SKM-1 treated with dmso at 0.1 percent for 144 hours (cell line): ENCODE results near the gene CCDC86.

Experiments used
- DNase-seq: peaks from one replicate; lab custom pipeline; 2025; ENCODE audit not compliant: unreplicated experiment; lab: John Stamatoyannopoulos, UW

The CCDC86 gene

GRCh38 chr11:60852117-60852981, 10.4 kb downstream of the CCDC86 start:
- no peak for DNase-seq

DNA sequence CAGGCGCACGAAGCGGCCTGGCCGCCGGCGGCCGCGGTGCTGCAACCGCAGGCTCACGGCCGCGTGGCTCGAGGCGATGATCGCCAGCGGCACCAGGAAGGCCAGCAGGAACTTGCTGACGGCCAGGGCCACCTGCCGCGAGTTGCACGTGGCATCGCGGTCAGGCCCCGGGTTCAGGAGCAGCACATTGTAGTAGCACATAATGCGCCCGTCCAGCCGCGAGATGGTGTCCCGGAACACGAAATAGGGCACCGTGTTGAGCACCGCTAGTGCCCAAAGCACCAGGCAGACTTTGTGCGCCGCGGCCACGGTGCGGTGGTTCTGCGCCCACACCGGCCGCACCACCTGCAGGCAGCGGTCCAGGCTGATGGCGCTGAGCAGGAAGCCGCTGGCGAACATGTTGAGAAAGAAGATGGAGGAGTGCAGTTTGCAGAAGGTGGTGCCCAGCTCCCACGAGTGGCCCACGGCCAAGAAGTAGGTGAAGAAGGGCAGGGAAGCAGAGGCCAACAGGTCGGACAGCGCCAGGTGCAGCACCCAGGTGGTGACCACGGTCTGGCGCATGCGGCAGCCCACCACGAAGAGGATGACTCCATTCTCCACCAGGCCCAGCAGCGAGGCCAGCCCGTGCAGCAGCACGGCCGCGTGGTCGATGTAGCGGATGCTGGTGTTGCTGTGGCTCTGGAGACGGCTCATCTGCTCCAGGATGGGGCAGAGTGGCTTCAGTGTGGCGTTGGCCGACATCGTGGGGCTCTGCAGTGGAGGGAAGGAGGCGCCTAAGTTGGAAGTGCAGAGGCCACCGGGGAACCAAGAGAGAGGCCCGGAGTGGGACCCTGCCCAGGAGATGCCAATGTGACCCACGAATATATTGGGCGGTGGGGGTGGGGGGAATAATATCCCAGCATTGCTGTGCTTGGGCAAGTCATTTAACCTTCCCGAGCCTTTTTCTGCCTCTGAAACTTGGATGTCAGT, 11.4 kb downstream of the CCDC86 start:
- no peak for DNase-seq

GRCh38 chr11:60854140-60854846, 12.4 kb downstream of the CCDC86 start:
- no peak for DNase-seq

- DNase-seq = no peak
Measured at GRCh38 chr11:60854847-60855725, 13.2 kb downstream of the CCDC86 start.

GRCh38 chr11:60855726-60856633, 14.1 kb downstream of the CCDC86 start, which contains the start of gene PTGDR2:
TSS of gene PTGDR2 (minus strand) at chr11:60855950. CDS start at chr11:60853722, 2,228 bp downstream.
- peak; percentile 21 for DNase-seq

DNA sequence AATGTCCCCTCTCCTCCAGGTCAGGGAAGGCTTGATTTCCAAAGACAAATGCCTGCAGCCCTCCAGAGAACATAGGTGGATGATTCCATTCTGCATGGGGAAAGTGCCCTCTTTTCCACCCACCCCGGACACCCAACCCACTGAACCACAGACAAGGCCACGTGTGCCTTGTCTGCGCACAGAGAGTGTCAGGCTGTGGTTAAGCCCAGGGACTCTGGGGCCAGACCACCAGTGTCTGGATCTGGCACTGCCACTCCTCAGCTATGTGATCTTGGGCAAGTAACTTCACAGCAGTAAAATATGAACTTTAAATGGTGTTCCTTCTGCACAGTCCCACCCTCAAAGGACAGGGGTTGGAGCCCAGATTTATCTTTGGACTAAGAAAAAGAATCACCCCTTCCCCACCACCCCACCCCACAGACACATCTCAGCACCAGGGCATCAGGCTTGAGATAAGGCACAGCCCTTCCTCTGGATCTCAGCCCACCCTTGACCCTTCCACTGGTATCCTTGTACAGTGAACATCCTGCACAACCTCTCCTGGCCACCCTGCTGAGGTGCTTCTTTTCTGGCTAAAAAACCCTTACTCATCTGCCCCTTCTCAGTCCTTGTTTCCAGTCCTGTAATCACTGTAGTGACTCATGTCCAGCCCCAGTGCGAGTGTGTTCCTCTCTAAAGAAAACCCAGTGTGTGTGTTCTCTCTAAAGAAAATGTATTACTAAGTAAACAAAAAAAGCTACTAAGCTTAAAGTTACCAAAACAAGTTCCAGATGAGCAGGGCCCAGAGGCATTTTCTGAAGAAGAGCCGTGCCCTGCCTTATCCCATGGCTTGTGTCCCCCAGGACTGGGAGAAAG, 15.7 kb downstream of the CCDC86 start:
- no peak for DNase-seq

DNA sequence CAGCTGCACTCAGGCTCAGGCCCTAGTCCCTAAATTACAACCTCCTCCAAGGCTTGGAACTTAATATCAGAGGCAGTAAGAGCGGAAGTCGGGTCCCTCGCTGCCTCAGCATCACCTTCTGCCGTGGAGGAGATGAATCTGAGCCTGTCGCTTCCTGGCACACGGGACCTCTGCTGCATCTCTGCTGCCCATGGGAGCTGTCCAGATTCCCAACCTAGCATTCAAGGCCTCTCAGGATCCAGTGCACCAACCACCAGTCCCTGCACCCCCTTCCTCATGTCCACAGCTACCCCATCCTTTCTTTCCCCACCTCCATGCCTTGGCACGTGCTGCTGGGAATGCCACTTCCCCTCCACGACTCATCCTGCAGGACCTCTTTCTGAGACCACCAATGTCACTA, 16.3 kb downstream of the CCDC86 start:
- DNase-seq = no peak

DNA sequence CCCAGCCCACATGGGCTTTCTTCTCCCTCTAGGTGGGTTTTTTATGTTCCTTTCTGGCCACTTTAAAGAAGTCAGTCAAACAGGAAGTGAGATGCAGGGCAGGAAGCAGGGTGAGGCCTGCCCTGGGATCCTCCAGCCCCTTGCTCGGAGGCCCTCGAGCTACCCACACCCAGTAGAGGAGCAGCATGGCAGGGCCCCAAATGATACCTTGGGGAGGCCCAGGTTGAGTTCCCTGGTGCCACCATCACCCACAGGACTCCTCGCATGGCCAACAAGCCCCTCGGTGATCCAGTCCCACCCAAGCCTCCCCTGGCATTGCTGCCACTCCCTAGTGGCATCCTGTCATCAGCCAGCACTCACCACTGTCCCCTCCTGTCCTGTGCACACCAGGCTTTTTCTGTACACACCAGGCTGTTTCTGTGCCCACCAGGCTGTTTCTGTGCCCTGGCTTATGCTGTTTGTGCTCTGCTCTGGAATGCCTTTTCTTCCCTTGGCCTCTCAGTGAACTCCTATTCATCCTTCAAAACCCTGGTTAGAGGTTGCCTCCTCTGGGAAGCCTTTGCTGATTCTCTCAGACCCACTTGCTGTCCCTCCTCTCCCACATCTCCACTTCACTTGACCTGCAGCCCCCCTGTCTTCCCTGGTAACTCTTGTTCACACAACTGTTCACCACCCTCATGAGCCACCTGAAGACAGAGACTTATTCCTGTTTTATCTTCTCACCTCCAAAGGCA, 17.0 kb downstream of the CCDC86 start:
- DNase-seq = peak; percentile 24

DNA sequence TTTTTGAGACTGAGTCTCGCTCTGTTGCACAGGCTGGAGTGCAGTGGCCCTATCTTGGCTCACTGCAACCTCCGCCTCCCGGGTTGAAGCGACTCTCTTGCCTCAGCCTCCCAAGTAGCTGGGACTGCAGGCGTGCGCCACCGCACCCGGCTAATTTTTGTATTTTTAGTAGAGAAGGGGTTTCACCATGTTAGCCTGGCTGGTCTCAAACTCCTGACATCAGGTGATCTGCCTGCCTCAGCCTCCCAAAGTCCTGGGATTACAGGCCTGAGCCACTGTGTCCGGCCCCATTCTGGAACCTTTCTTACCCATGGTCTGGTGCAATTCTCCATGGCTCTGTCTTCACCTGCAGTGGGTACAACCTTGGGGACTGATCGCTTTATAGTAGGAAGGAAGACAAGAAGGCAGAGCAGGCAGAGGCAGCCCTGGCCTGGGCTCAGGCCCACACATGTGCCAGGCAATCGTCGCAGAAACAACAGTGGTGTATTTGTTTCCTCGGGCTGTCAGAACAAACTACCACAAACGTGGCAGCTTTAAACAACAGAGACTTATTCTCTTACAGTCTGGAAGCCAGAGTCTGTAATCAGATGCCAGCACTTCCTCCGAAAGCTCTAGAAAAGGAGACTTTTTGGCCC, 17.8 kb downstream of the CCDC86 start:
- no peak for DNase-seq

DNA sequence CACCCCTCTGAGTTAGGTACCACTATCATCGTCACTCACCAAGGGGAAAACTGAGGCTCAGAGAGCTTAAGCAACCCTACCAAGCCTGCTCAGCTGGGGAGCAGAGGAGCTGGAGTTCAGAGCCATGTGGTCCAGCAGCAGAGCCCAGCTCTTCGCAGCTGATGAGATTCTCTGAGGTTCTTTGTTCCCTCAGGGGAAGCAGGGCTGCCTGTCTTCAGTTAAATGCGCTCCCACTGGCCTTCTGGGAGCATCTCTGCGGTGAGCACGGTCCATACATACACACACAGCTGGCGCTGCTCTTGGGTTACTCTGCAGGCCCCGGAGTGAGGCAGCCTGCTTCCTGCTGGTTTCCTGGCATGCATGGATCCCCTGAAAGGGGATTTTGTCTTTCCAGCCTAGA, 19.0 kb downstream of the CCDC86 start:
- DNase-seq = no peak

- no peak for DNase-seq
Measured at GRCh38 chr11:60862171-60862570, 20.3 kb downstream of the CCDC86 start.

DNA sequence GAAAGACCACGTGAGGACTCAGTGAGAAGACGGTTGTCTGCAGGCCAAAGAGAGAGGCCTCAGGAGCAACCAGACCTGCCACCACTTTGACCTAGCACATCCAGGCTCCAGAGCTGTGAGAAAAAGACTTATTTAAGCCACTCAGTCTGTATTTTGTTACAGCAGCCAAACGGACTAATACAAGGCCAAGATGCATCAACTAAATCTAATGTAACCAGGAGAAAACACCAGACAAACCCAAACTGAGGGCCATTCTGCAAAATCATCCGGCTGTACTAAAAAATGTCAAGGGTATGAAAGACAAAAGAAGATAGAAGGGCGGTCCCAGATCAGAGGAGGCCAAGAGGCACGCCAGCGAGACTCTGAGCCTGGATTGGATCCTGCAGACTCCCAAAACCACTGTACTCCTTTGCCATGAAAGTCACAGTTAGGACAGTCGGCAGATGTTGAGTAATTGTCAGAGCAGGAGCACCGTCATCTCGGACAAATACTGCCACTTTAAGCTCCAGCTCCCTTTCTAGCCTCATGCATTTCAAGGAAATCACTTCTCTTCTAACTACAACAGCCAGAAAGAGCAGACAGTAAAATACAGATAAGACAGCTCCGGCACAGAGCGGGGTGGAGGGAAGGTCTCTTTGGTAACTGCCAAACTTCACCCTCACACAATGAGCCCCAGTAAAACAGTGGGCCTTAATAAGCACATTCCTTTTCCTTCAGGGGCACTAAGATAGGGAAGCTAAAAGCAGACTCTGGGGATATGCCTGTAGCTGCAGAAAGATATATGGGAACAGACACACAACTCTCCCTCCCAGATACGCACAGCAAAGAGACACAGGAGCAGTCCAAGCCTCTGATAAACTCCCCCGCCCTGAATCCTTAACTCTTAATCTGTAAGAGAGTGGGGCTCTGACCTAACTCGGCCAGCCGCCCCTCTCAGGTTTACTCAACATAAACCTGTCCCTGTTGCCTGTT, 21.9 kb downstream of the CCDC86 start:
- DNase-seq = no peak

DNA sequence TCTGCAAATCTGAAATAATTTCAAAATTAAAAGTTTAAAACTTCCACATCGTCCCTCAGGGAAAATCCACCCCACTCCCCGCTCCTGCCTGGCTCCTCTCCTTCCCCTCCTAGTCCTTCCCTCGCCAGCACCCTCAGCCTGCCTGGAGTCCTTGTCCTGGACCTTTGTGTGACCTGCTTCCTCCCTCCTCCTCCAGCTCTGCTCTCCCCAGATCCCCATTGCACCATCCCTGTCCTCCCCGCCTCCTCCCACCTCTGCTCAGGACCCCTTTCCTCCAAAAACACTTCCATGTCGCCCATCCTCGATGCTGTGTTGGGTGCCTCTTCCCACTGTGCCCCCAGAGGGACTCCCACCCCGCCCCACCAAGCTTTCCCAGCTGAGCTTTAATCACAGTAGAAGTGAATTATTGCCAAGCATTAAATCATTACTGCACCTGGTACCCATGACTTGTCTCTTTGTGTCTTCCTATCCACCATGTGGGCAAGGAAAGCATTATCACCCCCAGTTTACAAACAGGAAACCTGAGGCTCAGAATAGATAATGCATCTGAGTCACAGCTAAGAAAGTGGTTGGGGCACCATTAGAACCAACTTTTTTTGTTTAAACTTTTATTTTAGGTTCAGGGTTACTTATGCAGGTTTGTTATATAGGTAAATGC, 23.1 kb downstream of the CCDC86 start:
- no peak for DNase-seq

DNA sequence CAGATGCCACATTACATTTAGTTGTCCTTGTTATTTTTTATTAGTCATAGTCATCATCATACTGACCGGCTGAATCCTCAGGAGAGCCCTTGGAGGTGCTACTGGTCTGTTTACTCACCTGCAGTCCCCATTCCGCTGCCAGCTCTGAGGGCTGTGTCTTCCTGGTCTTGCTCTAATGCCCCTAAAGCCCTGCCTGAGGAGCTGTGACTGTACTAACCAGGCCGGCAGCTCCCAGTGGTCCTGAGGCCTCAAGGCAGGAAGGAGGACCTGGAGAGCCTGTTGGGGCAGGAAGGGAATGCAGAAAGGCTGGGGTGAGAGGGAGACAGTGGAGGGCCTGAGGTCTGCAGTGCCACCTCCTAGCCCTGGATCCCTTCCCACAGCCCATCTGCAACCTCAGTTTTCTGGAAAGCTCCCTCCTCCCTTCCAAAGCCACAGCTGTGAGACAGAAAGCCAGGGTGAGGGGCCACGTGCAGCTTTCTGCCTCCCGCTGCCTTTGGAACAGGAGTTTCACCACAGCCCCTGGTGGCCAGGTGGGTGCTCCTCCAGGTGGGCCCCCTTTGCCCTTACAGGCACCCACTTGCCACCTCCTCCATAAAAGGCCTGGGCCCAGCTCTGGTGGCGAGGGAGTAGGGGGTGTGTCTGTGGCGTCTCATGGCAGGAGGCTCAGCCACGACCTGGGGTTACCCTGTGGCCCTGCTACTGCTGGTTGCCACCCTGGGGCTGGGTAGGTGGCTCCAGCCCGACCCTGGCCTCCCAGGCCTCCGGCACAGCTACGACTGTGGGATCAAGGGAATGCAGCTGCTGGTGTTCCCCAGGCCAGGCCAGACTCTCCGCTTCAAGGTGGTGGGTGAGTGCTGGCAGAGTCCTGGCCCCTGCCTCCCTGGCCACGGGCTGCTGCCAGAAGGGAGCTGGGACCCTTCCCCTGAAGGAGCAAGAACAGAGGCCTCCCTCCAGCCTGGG, 25.3 kb downstream of the CCDC86 start, which contains the start of gene ZP1:
Gene ZP1 (plus strand): TSS at position 632 of the 960 bp plus-strand sequence. CDS start 20 bp downstream, at position 652.
- DNase-seq = no peak
